ENCODE measurements around the gene CTCFL.

DNA sequence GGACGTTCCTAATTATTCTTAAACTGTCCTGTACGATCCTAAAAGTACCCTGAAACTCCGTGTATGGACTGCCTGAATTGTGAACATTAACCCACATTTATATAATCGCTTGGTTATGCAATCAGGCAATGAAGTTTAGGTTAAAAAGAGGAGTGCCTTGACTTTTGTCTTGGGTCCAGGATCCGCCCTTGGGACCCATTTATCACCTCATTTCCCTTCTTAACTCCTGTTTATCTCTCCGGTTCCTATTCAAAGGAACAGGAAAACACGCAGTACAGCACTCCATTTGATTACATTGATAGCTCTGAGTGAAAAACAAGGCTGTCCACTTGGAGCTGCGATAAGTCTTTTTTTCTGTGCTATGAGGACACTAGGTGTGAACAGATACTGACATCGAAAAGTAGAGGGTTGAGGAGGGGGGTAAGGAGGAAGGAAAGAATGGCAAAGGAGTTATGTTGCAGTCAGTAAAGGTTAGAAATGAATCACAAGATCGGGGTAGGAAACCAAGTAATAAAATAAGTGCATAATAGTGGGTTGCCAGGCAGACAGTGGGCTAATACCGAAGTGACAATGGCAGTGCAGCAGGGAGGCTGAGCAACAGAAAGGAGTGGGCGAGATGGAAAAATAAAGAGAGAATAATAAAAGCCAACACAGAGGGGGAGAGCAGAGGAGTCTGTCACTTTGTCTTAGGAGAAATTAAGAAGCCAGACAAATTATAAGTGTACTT, 20.1 kb upstream of the CTCFL start:
- no peak for TF ChIP-seq CTCF (conservative IDR thresholded peaks at IDR 0.05; ENCODE audit: low read length)
- TF ChIP-seq EZH2phosphoT487 (IDR thresholded peaks at IDR 0.05; ENCODE audit: borderline replicate concordance, low read depth, low read length): no peak

Data from OCI-LY7 (cell line).